ENCODE results near the gene ANTXR1. TPM values are rescaled to one million over a fixed set of nuclear protein-coding genes. Genes with fewer than 3 reads are reported as not detected.

Gene ANTXR1
- total and polyA plus RNA-seq, 4 experiments from 2014 or later, result 0.58 TPM; not detected in 3

DNA sequence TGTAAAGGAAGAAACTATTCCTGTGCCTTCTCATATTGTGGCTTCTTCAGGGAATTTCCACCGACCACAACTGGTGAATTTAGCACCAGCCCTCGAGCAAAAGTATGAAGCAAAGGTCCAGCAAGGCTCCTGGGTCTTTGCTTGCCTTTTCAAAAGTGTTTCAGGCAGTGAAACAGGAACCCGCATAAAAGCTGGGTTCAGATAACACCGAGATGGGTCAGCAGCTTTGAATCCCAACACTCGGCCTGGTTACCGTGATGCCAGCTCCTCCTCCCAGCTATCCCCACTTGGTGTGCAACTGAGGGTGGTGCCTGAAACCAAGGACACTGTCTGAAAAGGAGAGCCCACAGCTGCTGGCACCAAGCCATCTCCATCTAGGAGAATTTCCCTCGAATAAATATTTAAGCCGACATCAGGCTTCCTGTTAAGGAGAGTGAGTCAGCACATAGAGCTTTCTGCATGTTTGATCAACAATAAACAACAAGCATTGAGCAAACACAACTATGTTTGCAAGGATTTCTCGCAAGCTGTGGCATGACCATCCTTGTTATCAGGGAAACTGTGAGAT is 69.5 kb downstream of the ANTXR1 start:
- Histone ChIP-seq H3K27ac (ENCODE audit: low read depth, low read length) (no peak overlapping the region), H3K4me1 (ENCODE audit: insufficient read depth, low read length) (no peaks in the 10 kb centered on the region), H3K4me3 (ENCODE audit: low read length in 2 of 2) (no peak overlapping the region), H3K9me3 (ENCODE audit: control insufficient read depth in 1 of 2, low read length in 2 of 2) (no peaks in the 10 kb centered on the region), H3K36me3 (ENCODE audit: insufficient read depth, low read length) (no peaks in the 10 kb centered on the region), H3K27me3 (ENCODE audit: insufficient read depth, low read length) (no peaks in the 10 kb centered on the region)
- no peak overlapping the region for H3K4me3 Mint-ChIP-seq
- CTCF ChIA-PET (ENCODE audit: partially characterized antibody), result no interaction called here
- H3K27me3 Mint-ChIP-seq, result peaks cover 28 to 30% of the 10 kb centered on the region in 2 donors
- H3K9me3 Mint-ChIP-seq, result no peaks in the 10 kb centered on the region
- H3K27ac Mint-ChIP-seq, result no peak overlapping the region
- no peaks in the 10 kb centered on the region for H3K36me3 Mint-ChIP-seq
- intact Hi-C loops (cut with micrococcal nuclease), result no loop called here
- H3K4me1 Mint-ChIP-seq, result no peaks in the 10 kb centered on the region
- POLR2A ChIA-PET (ENCODE audit: partially characterized antibody), result no interaction called here
- no peak for DNase-seq

DNA sequence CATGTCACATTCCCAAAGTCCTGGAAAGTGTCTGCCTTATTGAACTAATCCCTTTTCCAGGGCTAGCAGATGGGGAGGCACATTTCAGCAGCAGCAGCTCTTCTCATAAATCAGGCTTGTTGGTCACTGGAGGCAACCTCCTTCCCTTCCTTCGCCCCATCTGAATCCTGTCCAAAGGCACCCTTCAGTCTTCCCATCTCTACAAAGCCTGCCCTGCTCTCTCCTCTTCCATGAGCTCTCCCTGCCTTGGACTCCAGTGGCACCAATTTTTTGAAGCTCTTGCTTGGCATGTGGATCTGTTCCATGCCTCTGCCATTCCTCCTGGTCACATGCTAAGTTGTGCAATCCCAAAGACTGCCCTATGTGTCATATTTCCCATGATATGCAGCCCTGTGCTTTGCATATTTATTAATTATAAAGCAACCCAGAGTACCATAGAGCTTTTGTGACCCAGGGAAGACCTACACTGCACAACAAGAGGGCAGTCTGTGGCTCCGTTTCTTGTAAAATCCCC is 70.3 kb downstream of the ANTXR1 start:
- no peaks in the 10 kb centered on the region for H3K36me3 Mint-ChIP-seq
- H3K4me1 Mint-ChIP-seq, result no peaks in the 10 kb centered on the region
- CTCF ChIA-PET (ENCODE audit: partially characterized antibody), result no interaction called here
- H3K4me3 Mint-ChIP-seq, result no peak overlapping the region
- Histone ChIP-seq H3K27me3 (ENCODE audit: insufficient read depth, low read length) (no peaks in the 10 kb centered on the region), H3K4me3 (ENCODE audit: low read length in 2 of 2) (no peak overlapping the region), H3K36me3 (ENCODE audit: insufficient read depth, low read length) (no peaks in the 10 kb centered on the region), H3K27ac (ENCODE audit: low read depth, low read length) (no peak overlapping the region), H3K9me3 (ENCODE audit: control insufficient read depth in 1 of 2, low read length in 2 of 2) (no peaks in the 10 kb centered on the region), H3K4me1 (ENCODE audit: insufficient read depth, low read length) (no peaks in the 10 kb centered on the region)
- no peak overlapping the region for H3K27ac Mint-ChIP-seq
- no peaks in the 10 kb centered on the region for H3K9me3 Mint-ChIP-seq
- no peak for DNase-seq
- POLR2A ChIA-PET (ENCODE audit: partially characterized antibody), result no interaction called here
- intact Hi-C loops (cut with micrococcal nuclease), result no loop called here
- peaks cover 30 to 32% of the 10 kb centered on the region in 2 donors for H3K27me3 Mint-ChIP-seq

DNA sequence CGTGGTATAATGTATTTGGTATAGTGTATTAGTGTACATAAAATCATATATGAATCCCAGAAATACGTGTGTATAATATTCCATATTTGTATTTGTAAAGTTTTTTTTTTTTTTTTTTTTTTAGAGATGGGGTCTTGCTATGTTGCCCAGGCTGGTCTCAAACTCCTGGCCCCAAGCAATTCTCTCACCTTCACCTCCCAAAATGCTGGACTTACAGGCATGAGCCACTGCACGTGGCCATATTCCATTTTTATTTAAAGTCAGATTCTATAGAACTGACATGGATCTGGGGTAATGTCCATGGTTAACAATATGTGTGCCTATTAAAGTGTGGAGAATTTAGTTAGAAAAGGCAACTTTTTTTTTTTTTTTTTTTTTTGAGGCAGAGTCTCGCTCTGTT is 71.5 kb downstream of the ANTXR1 start:
- no peaks in the 10 kb centered on the region for H3K27me3 ChIP-seq (ENCODE audit: insufficient read depth, low read length)
- no peak overlapping the region for H3K4me3 ChIP-seq (ENCODE audit: low read length in 2 of 2)
- no peaks in the 10 kb centered on the region for H3K9me3 Mint-ChIP-seq
- H3K4me1 Mint-ChIP-seq, result no peaks in the 10 kb centered on the region
- H3K36me3 ChIP-seq (ENCODE audit: insufficient read depth, low read length), result no peaks in the 10 kb centered on the region
- H3K27ac Mint-ChIP-seq, result no peak overlapping the region
- peaks cover 28 to 34% of the 10 kb centered on the region in 2 donors for H3K27me3 Mint-ChIP-seq
- DNase-seq, result no peak
- H3K9me3 ChIP-seq (ENCODE audit: control insufficient read depth in 1 of 2, low read length in 2 of 2), result no peaks in the 10 kb centered on the region
- POLR2A ChIA-PET (ENCODE audit: partially characterized antibody), result no interaction called here
- H3K36me3 Mint-ChIP-seq, result no peaks in the 10 kb centered on the region
- no peak overlapping the region for H3K27ac ChIP-seq (ENCODE audit: low read depth, low read length)
- CTCF ChIA-PET (ENCODE audit: partially characterized antibody), result no interaction called here
- no peak overlapping the region for H3K4me3 Mint-ChIP-seq
- no peaks in the 10 kb centered on the region for H3K4me1 ChIP-seq (ENCODE audit: insufficient read depth, low read length)
- intact Hi-C loops (cut with micrococcal nuclease), result no loop called here

GRCh38 chr2:69086466-69086865 is 73.5 kb downstream of the ANTXR1 start:
- no peaks in the 10 kb centered on the region for H3K4me1 Mint-ChIP-seq
- ChIA-PET CTCF (ENCODE audit: partially characterized antibody) (interaction anchor here (1.6 kb wide), 1 partner anchor 13 kb away, joined by 4 read pairs; no protein-coding TSS in a partner anchor), POLR2A (ENCODE audit: partially characterized antibody) (no interaction called here)
- no peak overlapping the region for H3K27ac ChIP-seq (ENCODE audit: low read depth, low read length)
- no peaks in the 10 kb centered on the region for H3K4me1 ChIP-seq (ENCODE audit: insufficient read depth, low read length)
- no peak overlapping the region for H3K4me3 ChIP-seq (ENCODE audit: low read length in 2 of 2)
- no peak overlapping the region for H3K4me3 Mint-ChIP-seq
- H3K36me3 Mint-ChIP-seq, result no peaks in the 10 kb centered on the region
- H3K27me3 ChIP-seq (ENCODE audit: insufficient read depth, low read length), result no peaks in the 10 kb centered on the region
- peaks cover 30 to 36% of the 10 kb centered on the region in 2 donors for H3K27me3 Mint-ChIP-seq
- intact Hi-C loops (cut with micrococcal nuclease), result no loop called here
- DNase-seq, result no peak
- H3K27ac Mint-ChIP-seq, result no peak overlapping the region
- no peaks in the 10 kb centered on the region for H3K9me3 Mint-ChIP-seq
- H3K36me3 ChIP-seq (ENCODE audit: insufficient read depth, low read length), result no peaks in the 10 kb centered on the region
- no peaks in the 10 kb centered on the region for H3K9me3 ChIP-seq (ENCODE audit: control insufficient read depth in 1 of 2, low read length in 2 of 2)

DNA sequence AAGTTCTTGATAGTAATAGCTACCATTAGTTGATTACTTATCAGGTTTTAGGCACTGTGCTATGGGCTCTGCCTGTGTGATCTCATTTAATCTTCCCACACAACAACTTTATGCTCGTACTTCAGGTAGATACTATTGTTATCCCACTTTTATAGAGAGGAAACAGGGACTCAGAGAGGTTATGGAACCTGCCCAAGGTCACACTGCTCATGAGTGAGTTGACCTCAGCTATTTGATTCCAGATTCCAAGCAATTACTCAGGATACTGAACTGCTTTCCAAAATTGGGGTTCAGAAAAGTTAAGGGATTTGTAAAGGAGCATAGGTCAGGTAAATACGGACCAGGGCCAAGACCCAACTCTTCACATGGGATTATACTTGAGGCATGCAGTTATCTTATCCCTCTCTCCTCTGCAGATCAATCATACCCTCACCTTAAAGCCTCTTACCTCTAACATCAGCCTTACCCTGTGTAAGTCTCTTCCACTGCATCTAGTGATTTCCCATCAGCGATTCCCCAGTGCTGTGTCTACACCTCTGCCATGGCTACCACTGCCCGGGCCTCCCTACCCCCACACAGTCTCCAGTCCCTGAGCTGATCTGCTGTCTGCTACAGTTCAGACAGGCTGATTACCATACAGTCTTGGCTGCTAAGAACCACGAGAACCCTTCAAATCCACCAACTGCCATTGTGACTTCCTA is 74.4 kb downstream of the ANTXR1 start:
- no peak overlapping the region for H3K27ac ChIP-seq (ENCODE audit: low read depth, low read length)
- intact Hi-C loops (cut with micrococcal nuclease), result no loop called here
- DNase-seq, result no peak
- POLR2A ChIA-PET (ENCODE audit: partially characterized antibody), result no interaction called here
- CTCF ChIA-PET (ENCODE audit: partially characterized antibody), result interaction anchor here (1.6 kb wide), 1 partner anchor 12 kb away, joined by 4 read pairs; no protein-coding TSS in a partner anchor
- no peaks in the 10 kb centered on the region for H3K9me3 Mint-ChIP-seq
- no peaks in the 10 kb centered on the region for H3K36me3 Mint-ChIP-seq
- H3K4me3 ChIP-seq (ENCODE audit: low read length in 2 of 2), result no peak overlapping the region
- H3K27me3 ChIP-seq (ENCODE audit: insufficient read depth, low read length), result no peaks in the 10 kb centered on the region
- H3K4me1 Mint-ChIP-seq, result no peaks in the 10 kb centered on the region
- H3K36me3 ChIP-seq (ENCODE audit: insufficient read depth, low read length), result no peaks in the 10 kb centered on the region
- no peaks in the 10 kb centered on the region for H3K4me1 ChIP-seq (ENCODE audit: insufficient read depth, low read length)
- no peaks in the 10 kb centered on the region for H3K9me3 ChIP-seq (ENCODE audit: control insufficient read depth in 1 of 2, low read length in 2 of 2)
- no peak overlapping the region for H3K27ac Mint-ChIP-seq
- no peak overlapping the region for H3K4me3 Mint-ChIP-seq
- peaks cover 28 to 33% of the 10 kb centered on the region in 2 donors for H3K27me3 Mint-ChIP-seq

- ChIA-PET POLR2A (ENCODE audit: partially characterized antibody) (no interaction called here), CTCF (ENCODE audit: partially characterized antibody) (interaction anchor here (1.6 kb wide), 1 partner anchor 12 kb away, joined by 4 read pairs; no protein-coding TSS in a partner anchor)
- H3K4me1 ChIP-seq (ENCODE audit: insufficient read depth, low read length), result no peaks in the 10 kb centered on the region
- no peak for DNase-seq
- H3K27ac Mint-ChIP-seq, result no peak overlapping the region
- no peak overlapping the region for H3K4me3 ChIP-seq (ENCODE audit: low read length in 2 of 2)
- H3K9me3 Mint-ChIP-seq, result no peaks in the 10 kb centered on the region
- no peaks in the 10 kb centered on the region for H3K4me1 Mint-ChIP-seq
- H3K27me3 ChIP-seq (ENCODE audit: insufficient read depth, low read length), result no peaks in the 10 kb centered on the region
- no peak overlapping the region for H3K4me3 Mint-ChIP-seq
- peaks cover 28 to 33% of the 10 kb centered on the region in 2 donors for H3K27me3 Mint-ChIP-seq
- H3K36me3 Mint-ChIP-seq, result no peaks in the 10 kb centered on the region
- no peaks in the 10 kb centered on the region for H3K36me3 ChIP-seq (ENCODE audit: insufficient read depth, low read length)
- intact Hi-C loops (cut with micrococcal nuclease), result no loop called here
- H3K27ac ChIP-seq (ENCODE audit: low read depth, low read length), result no peak overlapping the region
- H3K9me3 ChIP-seq (ENCODE audit: control insufficient read depth in 1 of 2, low read length in 2 of 2), result no peaks in the 10 kb centered on the region
Measured at GRCh38 chr2:69087912-69088240, 74.9 kb downstream of the ANTXR1 start.

DNA sequence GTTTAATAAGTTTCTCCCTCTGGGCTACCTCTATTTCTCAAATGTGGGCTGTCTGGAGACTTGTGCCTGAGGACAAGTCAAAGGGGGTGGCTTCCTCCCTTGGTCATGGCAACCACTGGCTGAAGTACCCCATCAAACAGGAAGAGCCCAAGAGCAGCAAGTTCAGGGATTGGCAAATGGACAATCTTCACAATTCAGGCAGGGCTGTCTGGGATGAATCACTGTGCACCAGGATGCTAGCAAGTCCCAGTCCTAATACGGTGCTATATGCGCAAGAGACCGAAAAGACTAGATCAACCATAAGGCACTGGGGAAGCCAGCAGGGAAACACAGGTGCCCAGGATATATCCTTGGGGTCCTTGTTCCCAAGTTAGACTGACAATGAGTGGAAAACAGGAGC is 75.5 kb downstream of the ANTXR1 start:
- no peak overlapping the region for H3K27ac Mint-ChIP-seq
- Histone ChIP-seq H3K9me3 (ENCODE audit: control insufficient read depth in 1 of 2, low read length in 2 of 2) (no peaks in the 10 kb centered on the region), H3K4me1 (ENCODE audit: insufficient read depth, low read length) (no peaks in the 10 kb centered on the region), H3K4me3 (ENCODE audit: low read length in 2 of 2) (no peak overlapping the region), H3K27me3 (ENCODE audit: insufficient read depth, low read length) (no peaks in the 10 kb centered on the region), H3K36me3 (ENCODE audit: insufficient read depth, low read length) (no peaks in the 10 kb centered on the region), H3K27ac (ENCODE audit: low read depth, low read length) (no peak overlapping the region)
- ChIA-PET CTCF (ENCODE audit: partially characterized antibody) (no interaction called here), POLR2A (ENCODE audit: partially characterized antibody) (no interaction called here)
- intact Hi-C loops (cut with micrococcal nuclease), result no loop called here
- H3K27me3 Mint-ChIP-seq, result peaks cover 32 to 35% of the 10 kb centered on the region in 2 donors
- no peaks in the 10 kb centered on the region for H3K36me3 Mint-ChIP-seq
- no peaks in the 10 kb centered on the region for H3K9me3 Mint-ChIP-seq
- H3K4me3 Mint-ChIP-seq, result no peak overlapping the region
- no peaks in the 10 kb centered on the region for H3K4me1 Mint-ChIP-seq
- no peak for DNase-seq
